Neuron (in vitro differentiated cells): ENCODE data around the gene ITGB4.

ENCODE experiments used
- H2AFZ ChIP-seq: one replicate; pipeline ENCODE4 v1.6.1; 2013; ENCODE audit warnings: low read depth, mild to moderate bottlenecking, inconsistent platforms, low read length, moderate library complexity
- H3K27me3 ChIP-seq: one replicate; pipeline ENCODE4 v1.6.1; 2013; ENCODE audit warnings: low read length; ENCODE audit not compliant: insufficient read depth
- H3K36me3 ChIP-seq: one replicate; pipeline ENCODE4 v1.6.1; 2013; ENCODE audit warnings: low read length; ENCODE audit not compliant: insufficient read depth
- H3K4me1 ChIP-seq: one replicate; pipeline ENCODE4 v1.6.1; 2013; ENCODE audit warnings: low read length; ENCODE audit not compliant: insufficient read depth
- H3K4me3 ChIP-seq: 2 replicates; pipeline ENCODE4 v1.5.1; 2013; ENCODE audit warnings: mild to moderate bottlenecking, low read length, moderate library complexity
- H3K9me3 ChIP-seq: one replicate; pipeline ENCODE4 v1.6.1; 2013; ENCODE audit warnings: low read length

ITGB4 gene

DNA sequence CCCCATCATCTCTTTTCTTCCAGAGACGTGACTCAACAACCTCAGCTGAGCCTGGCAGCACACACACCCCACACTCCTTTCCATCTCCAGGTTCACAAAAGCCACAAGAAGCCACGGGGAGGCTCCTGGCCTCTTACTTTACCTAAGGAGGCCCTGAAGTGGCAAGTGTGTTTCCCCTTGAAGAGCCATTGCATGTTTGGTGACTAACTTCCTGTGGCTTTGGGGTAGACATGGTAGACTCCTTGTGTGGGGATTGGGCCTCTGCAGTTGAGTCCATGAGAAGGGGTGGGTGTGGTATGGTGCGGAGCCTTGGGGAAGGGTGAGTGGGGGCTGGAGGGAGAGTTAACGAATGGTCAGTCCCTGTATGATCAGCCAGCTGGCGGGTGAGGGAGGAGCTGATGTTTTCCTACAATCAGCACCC lies 29.9 kb upstream of the ITGB4 start:
- no peak overlapping the region for H3K4me3 ChIP-seq
- H3K4me1 ChIP-seq = no peaks in the 10 kb centered on the region
- H3K36me3 ChIP-seq = peaks cover 55% of the 10 kb centered on the region

DNA sequence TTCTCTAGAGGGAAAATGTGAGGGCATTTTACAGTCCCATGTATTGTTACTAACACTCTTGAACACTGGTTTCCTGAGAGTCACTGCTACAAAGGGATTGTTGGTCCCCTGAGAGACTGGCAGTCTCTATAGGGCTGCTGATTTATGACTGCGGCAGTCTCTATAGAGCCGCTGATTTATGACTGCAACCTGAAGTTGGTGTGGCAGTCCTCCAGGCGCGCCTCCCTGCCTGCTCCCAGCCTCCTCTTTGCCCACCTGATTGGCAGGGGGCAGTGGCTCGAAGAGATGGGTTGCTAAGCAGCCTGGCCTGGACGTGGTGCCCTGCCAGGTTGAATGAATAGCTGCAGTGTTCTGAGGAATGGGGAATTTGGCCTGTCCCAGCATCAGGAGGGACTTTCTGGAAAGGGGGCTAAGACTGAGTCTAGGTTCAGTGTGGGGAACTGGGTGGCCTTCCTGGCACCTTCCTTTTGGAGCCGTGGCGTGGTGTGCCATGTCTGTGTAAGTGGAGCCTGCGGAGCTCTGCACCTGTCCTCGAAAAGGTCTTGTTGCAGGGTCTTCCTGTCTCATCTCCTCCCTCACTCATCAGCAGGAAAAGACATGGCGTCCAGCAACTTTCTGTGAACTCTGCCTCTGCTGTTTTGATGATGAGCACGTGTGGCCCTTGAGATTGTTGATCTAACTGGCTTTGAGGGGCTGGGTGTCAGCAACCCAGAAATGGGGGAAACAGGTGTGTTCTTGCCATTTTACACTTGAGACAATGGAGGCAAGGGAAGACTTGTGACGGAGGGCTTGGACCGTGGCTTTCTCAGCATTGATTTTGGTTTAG lies 29.2 kb upstream of the ITGB4 start:
- H3K27me3 ChIP-seq = no peaks in the 10 kb centered on the region
- no peak overlapping the region for H2AFZ ChIP-seq
- no peaks in the 10 kb centered on the region for H3K9me3 ChIP-seq
- peaks cover under 1% of the 10 kb centered on the region for H3K4me1 ChIP-seq
- peaks cover 58% of the 10 kb centered on the region for H3K36me3 ChIP-seq
- H3K4me3 ChIP-seq = no peak overlapping the region

More for the DNA sequence above, 29.9 kb upstream of the ITGB4 start:
- Histone ChIP-seq H3K9me3 (no peaks in the 10 kb centered on the region), H2AFZ (no peak overlapping the region), H3K27me3 (no peaks in the 10 kb centered on the region)

DNA sequence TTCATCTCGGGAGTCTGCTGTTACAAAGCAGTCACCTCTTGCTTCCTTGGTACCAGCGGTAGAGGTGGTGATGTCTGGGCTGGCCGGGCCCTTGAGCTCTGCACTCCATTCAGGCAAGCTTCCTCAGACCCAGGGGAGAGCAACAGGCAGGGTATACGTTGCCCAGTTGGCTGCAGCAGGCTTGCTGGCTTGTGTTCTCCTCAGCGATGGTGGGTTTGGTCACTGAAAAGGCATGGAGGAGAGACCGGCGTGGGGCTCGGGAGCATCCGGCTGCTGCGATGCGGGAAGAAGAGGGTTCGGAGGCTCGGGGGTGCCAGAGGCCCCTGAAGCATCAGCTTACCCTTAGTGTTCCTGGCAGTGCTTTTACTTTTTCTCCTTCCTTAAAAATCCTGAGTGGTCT lies 28.3 kb upstream of the ITGB4 start:
- Histone ChIP-seq H2AFZ (no peak overlapping the region), H3K4me3 (no peak overlapping the region), H3K4me1 (peaks cover 5% of the 10 kb centered on the region), H3K9me3 (no peaks in the 10 kb centered on the region), H3K27me3 (no peaks in the 10 kb centered on the region), H3K36me3 (peaks cover 58% of the 10 kb centered on the region)

DNA sequence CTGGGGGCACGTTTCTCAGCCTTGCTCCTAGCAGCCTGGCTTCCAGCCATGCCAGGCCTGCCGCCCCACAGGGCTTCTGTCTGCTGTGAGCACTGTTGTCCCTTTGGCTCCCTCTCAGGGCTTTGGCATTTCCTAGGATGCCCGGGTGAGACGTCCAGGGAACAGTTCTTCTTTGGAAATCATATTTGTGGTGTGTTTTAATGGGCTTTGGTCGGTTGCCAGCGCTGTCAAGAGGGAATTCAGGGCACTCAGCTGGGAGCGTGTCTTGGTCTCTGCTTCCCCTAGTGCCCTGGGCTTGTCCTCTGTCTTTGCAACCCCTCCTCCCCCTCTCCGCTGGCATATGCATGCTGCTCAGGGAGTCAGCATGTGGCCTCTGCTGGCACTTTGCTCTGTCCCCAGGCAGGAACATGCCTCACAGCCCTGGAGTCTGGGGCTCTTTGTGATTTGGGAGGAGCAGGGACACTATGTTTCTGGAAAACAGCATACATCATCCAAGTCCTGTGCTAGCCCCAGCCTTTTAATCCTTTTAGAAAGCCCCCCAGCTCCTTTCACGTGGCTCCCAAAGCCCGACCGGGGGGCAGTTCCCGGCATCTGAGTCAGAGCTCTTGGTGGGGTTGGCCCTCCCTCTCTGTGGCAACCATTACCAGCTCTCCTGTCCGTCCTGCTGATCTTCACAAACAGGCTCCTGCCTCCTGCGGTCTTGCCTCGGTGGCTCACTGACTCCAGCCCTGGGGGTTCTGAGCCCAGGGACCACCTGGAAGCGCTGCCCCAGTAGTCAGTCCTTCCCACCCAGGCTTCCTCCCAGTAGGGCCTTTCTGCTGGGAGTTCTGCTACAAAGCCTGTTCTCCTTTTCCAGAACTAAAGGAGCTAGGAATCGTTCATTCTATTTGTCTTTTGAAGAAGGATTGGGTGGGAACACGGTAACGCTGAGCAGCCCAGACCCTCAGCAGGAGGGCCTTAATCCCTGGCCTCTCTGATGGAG lies 27.5 kb upstream of the ITGB4 start:
- no peaks in the 10 kb centered on the region for H3K27me3 ChIP-seq
- H3K4me3 ChIP-seq = no peak overlapping the region
- H3K4me1 ChIP-seq = peaks cover 5% of the 10 kb centered on the region
- peaks cover 55% of the 10 kb centered on the region for H3K36me3 ChIP-seq
- H3K9me3 ChIP-seq = no peaks in the 10 kb centered on the region
- H2AFZ ChIP-seq = no peak overlapping the region

DNA sequence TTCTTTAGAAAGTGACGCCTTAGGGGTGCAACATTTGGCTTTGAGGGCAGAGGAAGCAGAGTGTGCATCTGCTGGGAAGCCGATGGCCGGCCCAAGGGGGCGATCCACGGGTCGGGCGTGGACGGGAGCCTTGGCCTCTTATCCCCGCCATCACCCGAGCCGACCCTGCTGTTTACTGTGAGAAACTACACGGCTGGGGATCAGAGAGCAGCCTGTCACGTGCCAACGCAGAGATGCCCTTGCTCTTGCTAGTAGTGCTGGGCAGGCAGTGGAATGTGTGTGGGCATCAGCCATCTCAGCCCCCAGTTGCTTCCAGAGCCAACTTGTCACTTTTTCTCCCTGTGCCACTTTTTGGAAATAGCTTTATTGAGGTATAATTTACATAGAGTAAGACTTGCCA lies 26.7 kb upstream of the ITGB4 start:
- Histone ChIP-seq H3K4me3 (no peak overlapping the region), H3K36me3 (peaks cover 57% of the 10 kb centered on the region), H3K4me1 (peaks cover 5% of the 10 kb centered on the region), H2AFZ (no peak overlapping the region), H3K9me3 (no peaks in the 10 kb centered on the region), H3K27me3 (no peaks in the 10 kb centered on the region)

GRCh38 chr17:75695141-75695829 lies 26.0 kb upstream of the ITGB4 start:
- Histone ChIP-seq H3K36me3 (peaks cover 65% of the 10 kb centered on the region), H3K27me3 (no peaks in the 10 kb centered on the region), H3K4me3 (no peak overlapping the region)

DNA sequence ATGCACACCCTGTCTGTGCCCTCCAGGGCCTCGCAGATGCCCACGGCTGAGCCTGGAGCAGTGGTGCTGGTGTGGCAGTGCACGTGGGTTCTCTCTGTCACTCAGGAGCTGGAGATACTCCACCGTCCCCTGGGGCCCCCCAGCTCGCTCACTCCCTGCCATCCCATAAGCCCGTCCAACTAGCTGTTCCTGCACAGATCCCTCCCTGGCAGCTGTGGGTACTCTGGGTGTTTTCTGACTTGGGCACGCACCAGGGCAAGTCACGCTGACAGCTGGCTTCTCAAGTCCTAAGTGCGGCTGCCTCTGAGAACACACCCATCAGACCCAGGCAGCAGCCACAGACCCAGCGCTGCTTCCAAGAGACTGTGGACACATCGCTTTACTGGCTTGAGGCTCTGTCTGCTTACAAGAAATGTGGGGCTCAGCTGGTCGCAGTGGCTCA lies 25.4 kb upstream of the ITGB4 start:
- Histone ChIP-seq H3K36me3 (peaks cover 66% of the 10 kb centered on the region), H3K4me3 (no peak overlapping the region), H3K9me3 (no peaks in the 10 kb centered on the region), H2AFZ (no peak overlapping the region), H3K4me1 (peaks cover 5% of the 10 kb centered on the region), H3K27me3 (no peaks in the 10 kb centered on the region)

More at GRCh38 chr17:75695141-75695829, 26.0 kb upstream of the ITGB4 start:
- H3K4me1 ChIP-seq = peaks cover 5% of the 10 kb centered on the region
- H2AFZ ChIP-seq = no peak overlapping the region
- H3K9me3 ChIP-seq = no peaks in the 10 kb centered on the region

DNA sequence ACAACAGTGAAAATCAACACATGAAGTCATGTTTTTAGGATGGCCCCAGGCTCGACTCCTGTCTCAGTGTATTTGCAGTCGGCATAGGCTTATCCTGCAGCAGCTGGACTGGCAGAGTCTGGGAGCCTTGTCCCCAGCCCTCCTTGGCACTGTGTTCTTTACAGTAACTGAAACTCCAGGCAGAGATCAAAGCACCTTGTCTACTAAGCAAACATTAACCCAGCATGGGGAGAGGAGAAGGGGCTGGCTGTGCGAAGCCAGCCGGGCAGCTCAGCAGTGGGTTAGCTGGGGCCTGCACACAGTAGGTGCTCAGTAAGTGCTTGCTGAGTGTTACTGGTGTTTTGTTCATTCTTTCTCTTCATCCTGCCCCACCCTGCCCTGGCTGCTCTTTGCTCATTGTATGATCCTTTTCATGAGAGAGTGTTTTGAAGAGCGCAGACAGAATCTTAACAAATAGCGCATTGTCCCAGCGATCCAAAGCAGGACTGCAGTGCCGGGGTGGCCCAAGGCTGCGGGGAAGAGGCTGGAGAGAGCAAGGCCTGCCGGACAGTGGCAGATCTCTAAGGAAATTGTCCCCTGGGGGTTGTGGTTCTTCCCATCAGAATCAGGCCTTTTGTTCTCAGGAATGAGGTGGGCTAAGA lies 23.5 kb upstream of the ITGB4 start:
- H3K27me3 ChIP-seq = no peaks in the 10 kb centered on the region
- no peak overlapping the region for H3K4me3 ChIP-seq
- H3K4me1 ChIP-seq = peaks cover 5% of the 10 kb centered on the region
- H3K9me3 ChIP-seq = no peaks in the 10 kb centered on the region
- H3K36me3 ChIP-seq = peaks cover 72% of the 10 kb centered on the region
- H2AFZ ChIP-seq = no peak overlapping the region

- Histone ChIP-seq H3K36me3 (peaks cover 75% of the 10 kb centered on the region), H3K4me1 (peaks cover 5% of the 10 kb centered on the region), H3K27me3 (no peaks in the 10 kb centered on the region), H3K9me3 (no peaks in the 10 kb centered on the region), H2AFZ (no peak overlapping the region), H3K4me3 (no peak overlapping the region)
These were observed 22.6 kb upstream of the ITGB4 start for GRCh38 chr17:75698659-75699058.

DNA sequence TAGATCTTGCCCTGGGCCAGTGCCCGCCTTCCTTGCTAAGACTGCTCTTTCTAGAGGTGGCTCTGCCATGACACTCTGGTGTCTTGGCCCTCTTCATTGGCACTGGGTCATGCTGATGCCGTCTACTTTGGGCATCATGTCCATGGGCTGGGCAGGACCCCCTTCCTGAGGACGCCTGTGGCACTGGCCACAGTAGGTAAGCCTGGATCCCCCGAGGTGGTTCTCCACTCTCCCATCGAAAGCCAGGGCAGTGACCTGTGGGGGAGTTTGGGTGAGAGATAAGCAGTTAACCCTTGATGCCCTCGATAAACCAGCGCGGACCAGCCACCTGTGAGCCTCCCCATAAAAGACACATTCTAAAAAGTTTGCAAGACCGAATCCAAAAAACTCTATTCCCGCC lies 20.0 kb upstream of the ITGB4 start:
- peaks cover 5% of the 10 kb centered on the region for H3K4me1 ChIP-seq
- no peak overlapping the region for H3K4me3 ChIP-seq
- no peak overlapping the region for H2AFZ ChIP-seq
- H3K27me3 ChIP-seq = no peaks in the 10 kb centered on the region
- peaks cover 79% of the 10 kb centered on the region for H3K36me3 ChIP-seq
- H3K9me3 ChIP-seq = no peaks in the 10 kb centered on the region

DNA sequence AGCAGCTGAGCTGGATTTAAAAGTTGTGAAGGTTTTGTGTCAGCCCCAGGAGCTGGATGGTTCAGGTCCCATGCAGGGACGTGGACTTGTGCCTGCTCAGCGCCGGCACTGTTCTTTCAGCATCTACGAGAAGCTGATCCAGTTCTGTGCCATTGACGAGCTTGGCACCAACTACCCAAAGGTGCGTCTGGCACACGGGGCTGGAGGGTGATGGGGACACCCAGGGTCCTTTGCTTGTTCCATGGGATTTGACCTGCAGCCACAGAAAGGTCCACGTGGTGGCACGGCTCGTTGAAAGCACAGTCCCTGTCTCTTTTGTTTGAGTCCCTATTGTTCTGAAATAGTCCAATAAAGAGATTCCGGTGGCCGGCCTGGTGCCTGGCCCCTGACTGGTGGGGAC lies 18.1 kb upstream of the ITGB4 start:
- Histone ChIP-seq H3K4me1 (no peaks in the 10 kb centered on the region), H3K9me3 (no peaks in the 10 kb centered on the region), H3K27me3 (no peaks in the 10 kb centered on the region), H3K36me3 (peaks cover 89% of the 10 kb centered on the region), H2AFZ (no peak overlapping the region), H3K4me3 (no peak overlapping the region)

GRCh38 chr17:75703591-75703990 lies 17.7 kb upstream of the ITGB4 start:
- Histone ChIP-seq H2AFZ (no peak overlapping the region), H3K36me3 (peaks cover 93% of the 10 kb centered on the region), H3K9me3 (no peaks in the 10 kb centered on the region), H3K4me1 (no peaks in the 10 kb centered on the region), H3K27me3 (no peaks in the 10 kb centered on the region), H3K4me3 (no peak overlapping the region)
